Thyroid gland (tissue), 4 donors: Measurements from ENCODE around the gene C11orf98.

Experiments used
- POLR2A ChIP-seq, 2 donors: fragments of 450-650 bp; IDR thresholded peaks; one replicate each; pipeline ENCODE4 v1.6.1; 2017; ENCODE audit warnings: antibody characterized with exemption in 2 of 2, mild to moderate bottlenecking in 2 of 2, moderate library complexity in 1 of 2
- TF ChIP-seq, protein P1 (sequence below), 6 experiments: fragments of 200-600 bp in 3 of 6; fragments of 450-650 bp in 3 of 6; sonication (generic) in 3 of 6; IDR thresholded peaks; one replicate each; pipeline ENCODE4 v1.5.1; 2016 to 2019; ENCODE audit warnings: antibody characterized with exemption in 6 of 6, mild to moderate bottlenecking in 2 of 6, inconsistent platforms in 1 of 6, moderate library complexity in 1 of 6

DNA sequence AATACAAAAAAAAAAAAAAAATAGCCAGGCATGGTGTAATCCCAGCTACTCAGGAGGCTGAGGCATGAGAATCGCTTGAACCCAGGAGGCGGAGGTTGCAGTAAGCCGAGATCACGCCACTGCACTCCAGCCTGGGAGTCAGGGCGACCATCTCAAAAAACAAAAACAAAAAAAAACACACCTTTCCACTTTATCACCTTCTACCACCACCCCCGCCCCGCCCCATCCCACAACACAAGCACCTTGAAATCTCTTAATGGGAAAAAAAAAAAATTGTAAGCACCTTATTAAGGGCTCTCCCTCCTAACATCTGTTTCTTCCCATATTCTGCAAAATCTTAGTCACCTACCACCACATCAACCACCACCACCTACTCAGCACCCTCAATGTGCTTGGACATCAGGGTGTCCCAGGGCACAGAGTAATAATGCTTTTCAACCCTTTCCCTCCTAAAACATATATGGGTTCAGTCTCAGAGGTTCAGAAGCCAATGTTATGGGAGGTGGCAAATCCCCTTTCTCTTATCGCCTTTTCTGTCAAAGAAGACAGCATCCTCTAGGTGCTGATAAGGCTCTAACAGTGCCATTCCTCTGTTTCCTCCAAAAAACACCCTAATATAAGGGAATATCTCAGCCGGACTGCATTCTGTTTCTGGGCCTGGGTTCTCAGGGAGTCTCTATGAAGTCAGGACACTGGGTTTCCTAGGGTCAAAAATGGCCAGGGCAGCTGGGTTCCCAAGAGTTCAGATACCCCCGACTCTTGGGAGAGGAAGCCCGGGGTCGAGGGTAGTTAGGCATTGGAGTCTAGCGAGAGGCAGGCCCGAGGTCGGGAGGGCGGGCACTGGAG, 12.6 kb downstream of the C11orf98 start:
- TF ChIP-seq, protein P1, sequence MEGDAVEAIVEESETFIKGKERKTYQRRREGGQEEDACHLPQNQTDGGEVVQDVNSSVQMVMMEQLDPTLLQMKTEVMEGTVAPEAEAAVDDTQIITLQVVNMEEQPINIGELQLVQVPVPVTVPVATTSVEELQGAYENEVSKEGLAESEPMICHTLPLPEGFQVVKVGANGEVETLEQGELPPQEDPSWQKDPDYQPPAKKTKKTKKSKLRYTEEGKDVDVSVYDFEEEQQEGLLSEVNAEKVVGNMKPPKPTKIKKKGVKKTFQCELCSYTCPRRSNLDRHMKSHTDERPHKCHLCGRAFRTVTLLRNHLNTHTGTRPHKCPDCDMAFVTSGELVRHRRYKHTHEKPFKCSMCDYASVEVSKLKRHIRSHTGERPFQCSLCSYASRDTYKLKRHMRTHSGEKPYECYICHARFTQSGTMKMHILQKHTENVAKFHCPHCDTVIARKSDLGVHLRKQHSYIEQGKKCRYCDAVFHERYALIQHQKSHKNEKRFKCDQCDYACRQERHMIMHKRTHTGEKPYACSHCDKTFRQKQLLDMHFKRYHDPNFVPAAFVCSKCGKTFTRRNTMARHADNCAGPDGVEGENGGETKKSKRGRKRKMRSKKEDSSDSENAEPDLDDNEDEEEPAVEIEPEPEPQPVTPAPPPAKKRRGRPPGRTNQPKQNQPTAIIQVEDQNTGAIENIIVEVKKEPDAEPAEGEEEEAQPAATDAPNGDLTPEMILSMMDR (IDR thresholded peaks at IDR 0.05) = no peak
- TF ChIP-seq POLR2A (IDR thresholded peaks at IDR 0.05) = no peak
